DMS153 treated with DMSO at 0.1 percent for 48 hours (cell line): ENCODE results near the gene GGA1.
"Not testable (repeated sequence)": the region's sequence is repeated elsewhere in the genome, so short reads cannot be mapped to it uniquely, and the experiment has no call there.

ENCODE experiments used
- DNase-seq: peaks from one replicate; lab custom pipeline; 2025; ENCODE audit not compliant: unreplicated experiment; lab: John Stamatoyannopoulos, UW

The GGA1 gene

GRCh38 chr22:37607010-37607934, 1.4 kb upstream of the GGA1 start:
- peak; percentile 93 for DNase-seq

DNA sequence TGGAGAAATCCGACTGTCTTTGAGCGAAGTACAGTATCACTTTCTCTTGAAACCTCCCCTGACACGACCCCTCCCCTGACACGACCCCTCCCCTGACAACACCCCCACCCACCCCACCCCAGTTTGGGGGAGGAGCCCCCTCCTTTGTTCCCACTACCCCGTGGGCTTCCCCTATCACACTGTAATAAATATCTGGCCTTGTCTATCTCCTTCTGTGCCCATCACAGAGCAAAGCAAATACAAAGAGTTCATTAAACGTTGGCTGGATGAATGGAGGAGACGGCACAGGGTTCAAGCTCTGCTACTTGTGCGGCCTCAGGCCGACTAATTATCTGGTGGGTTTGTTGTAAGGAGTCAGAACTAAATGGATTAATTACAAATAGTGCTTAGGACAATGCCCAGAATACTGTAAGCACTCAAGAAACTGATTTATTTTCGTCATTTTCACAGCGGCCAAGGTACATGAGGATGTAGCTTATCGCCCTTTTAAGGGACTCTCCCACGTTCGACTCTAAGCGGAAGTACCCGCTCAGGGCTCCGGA, 628 bp upstream of the GGA1 start:
- DNase-seq: no peak

DNA sequence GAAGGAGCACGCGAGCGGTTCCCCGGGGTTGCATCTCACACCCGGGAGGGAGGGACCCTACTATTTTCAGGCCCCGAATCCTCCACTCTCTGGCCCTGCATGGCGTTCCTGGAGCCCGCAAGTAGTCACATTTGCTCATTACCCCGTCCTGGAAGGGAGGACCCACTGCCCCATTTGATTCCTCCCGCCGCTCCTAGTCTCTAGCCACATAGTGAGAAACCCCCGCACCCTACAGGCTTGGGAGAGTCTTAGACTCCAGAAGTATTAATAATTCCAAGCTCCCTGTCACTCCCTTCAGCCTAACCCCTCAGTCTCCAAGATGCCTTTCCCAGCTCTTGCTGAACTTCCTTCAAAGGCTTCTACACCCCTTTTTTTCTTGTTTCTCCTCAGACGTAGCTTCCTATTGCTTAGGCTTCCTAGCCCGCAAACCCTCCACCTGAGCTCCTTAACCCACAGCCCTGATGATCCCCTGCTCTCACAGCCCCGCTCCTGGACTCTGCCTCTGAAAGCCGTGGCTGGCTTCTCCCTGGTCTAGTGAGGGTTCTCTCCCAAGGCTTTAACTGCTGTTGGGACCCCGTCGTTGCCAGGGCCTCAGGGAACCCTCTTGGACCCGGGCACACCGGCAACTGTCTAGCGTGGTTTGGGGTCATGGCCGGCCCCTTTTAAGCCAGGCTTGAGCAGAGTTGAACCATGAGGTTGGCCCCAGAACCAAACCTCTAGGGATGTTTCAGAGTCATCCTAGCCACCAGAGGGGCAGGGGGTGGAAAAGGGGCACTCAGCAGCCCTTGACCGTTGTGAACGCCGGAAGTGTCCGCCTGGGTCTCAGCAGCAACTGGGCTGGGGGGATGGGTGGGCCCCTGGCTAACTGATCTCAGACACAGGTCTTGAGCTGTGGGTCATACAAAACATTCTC, 862 bp downstream of the GGA1 start:
- DNase-seq: no peak

- not testable (repeated sequence) for DNase-seq
Measured at GRCh38 chr22:37610153-37610475, 1.5 kb downstream of the GGA1 start.

GRCh38 chr22:37610480-37611129, 2.0 kb downstream of the GGA1 start:
- no peak for DNase-seq

- no peak for DNase-seq
Measured at GRCh38 chr22:37611207-37611606, 2.6 kb downstream of the GGA1 start.

GRCh38 chr22:37616201-37617083, 7.8 kb downstream of the GGA1 start:
- no peak for DNase-seq

DNA sequence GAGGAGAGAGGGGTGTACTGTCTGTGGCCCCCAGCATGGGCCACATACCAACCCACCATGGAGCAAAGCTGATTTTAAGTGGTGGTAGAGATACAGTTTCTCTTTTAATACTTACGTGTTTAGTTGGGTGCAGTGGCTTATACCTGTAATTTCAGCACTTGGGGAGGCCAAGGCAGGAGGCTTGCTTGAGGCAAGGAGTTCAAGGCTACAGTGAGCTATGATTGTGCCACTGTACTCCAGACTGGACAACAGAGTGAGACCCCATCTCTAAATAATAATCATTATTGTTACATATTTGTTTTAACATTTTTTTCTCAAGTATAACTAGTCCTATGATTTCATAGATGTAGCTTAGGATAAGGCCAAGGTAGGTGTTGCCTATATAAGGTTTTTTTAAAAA, 8.8 kb downstream of the GGA1 start:
- DNase-seq: no peak

DNA sequence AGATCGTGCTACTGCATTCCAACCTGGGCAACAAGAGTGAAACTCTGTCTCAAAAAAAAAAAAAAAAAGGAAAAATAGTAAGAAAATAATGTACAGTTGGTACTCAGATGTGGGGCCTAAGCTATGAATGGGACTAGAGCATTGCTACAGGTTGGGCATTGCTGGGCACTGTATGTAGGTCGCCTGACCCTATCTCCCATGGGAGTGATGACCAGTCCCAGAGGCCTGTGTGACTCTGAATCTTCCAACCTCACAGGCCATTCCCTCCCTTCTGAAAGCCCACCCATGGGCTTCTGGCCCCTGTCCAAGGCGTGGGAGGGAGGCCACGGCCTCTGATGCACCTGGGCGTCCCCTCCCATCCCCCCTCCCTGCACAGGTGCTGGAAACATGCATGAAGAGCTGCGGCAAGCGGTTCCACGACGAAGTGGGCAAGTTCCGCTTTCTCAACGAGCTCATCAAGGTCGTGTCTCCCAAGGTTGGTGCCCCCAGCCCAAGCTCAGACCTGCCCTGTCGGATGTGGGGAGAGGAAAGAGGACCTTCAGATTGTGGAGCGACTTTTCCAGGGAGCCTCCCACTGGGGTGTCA, 9.5 kb downstream of the GGA1 start:
- no peak for DNase-seq

DNA sequence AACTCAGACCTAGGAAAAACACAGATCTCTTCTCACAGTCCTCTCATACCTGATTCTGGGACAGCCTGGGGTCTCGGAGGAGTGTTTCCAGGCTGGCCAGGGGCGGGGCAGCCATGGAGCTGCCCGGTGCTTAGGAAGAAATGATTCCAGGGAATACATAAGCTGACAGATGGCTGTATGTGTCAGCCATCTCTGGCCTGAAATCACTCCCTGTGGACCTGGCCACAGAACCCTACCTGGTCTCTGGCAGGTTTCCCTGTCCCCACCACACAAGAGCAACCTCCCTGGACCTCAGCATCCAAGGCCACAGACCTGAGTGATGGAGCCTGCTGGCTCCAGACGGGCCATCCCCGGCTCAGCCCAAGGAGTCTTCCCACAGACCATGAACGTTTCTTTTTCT, 10.0 kb downstream of the GGA1 start:
- DNase-seq: no peak

GRCh38 chr22:37619991-37620390, 11.4 kb downstream of the GGA1 start:
- DNase-seq: no peak

- no peak for DNase-seq
Measured at GRCh38 chr22:37621352-37621860, 12.8 kb downstream of the GGA1 start.

DNA sequence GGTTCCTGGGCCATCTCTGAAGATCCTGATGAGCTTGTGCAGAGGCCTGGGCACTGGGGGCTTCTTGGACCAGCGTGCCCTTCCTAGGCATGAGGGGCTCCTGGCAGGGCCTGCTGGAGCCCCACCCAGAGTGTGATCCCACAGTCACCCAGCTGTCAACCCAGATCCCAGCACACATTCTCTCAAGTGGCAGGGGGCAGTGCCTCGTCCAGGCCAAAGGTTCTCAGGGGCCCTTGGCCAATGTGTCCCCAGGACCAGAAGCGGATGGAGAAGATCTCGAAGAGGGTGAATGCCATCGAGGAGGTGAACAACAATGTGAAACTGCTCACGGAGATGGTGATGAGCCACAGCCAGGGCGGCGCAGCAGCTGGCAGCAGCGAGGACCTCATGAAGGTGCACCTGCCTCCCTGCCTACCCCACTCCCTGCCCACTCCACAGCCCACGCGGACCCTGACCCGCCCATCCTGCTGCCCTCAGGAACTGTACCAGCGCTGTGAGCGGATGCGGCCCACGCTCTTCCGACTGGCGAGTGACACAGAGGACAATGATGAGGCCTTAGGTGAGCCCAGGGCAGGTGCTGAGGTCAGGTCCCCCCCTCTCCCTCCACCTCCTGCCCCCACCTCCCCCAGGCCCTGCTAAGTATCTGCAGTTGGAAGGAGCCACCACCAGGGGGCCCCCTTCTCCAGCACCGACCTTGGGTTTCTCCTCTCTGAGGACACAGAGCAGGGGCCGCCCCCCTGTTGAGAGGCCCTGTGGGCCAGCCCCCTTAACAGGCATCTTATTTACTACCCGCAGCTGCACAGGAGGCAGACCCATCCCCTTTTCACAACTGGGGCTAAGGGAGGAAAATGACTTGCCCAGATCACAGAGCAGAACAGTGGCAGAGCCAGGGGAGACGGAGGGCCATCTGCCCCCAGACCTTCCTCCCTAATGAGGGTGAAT, 14.7 kb downstream of the GGA1 start:
- DNase-seq: no peak

GRCh38 chr22:37624017-37624365, 15.4 kb downstream of the GGA1 start:
- DNase-seq: no peak

- no peak for DNase-seq
Measured at GRCh38 chr22:37624876-37625275, 16.2 kb downstream of the GGA1 start.

DNA sequence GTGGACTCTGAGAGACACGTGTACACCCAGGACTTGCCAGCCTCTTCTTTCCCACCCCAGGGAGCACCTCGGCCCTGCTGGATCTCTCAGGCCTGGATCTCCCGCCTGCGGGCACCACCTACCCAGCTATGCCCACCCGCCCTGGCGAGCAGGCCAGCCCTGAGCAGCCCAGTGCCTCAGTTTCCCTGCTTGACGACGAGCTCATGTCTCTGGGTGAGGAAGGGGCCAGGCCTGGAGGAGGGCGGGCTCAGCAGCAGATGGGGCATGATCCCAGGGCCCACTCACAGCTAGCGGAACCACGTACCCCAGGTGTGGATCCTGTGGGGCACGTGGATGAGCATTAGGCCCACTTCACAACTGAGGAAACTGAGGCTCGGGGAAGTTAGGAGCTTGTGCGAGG, 17.1 kb downstream of the GGA1 start:
- DNase-seq: no peak

DNA sequence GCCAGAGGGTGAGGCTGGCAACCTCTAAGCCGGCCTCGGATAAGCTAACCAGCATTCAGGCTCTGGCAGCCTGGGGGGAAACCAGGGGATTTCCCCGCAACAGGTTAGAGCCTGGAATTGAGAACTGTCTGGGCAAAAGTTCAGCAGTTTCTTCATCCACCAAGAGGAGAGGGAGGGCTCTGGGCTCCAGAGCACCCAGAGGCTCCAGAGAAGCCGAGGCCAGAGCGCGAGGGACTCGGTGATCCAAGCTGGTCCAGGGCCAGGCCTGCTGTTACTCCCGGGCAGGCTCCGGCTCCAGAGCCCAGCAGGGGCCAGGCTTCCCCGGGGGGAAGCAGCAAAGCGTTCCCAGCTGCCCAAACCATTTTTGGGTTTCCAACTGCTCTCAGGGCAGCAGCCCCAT, 17.5 kb downstream of the GGA1 start:
- DNase-seq: no peak

GRCh38 chr22:37626556-37627075, 18.0 kb downstream of the GGA1 start:
- no peak for DNase-seq
